Measurements from ENCODE around the gene ZBTB7C.

DNA sequence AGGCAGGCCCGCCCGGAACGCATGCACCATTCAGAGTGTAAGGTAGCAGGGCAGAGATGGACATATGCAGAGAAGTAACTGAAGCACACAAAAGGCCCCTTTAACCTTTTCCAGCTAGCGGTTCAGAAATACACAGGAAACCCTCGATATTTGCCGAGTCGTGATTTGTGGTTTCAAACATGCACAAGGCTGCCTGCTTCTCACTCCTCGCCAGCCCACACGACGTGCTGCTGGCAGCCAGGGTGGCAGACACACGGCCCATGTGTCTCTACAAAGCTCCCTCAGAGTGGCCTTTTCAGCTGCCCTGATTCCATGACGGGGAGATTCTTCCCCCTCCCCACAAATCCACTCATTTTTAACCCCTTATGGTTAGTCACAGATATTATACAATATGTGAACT lies 23.6 kb downstream of the ZBTB7C start:
- TF ChIP-seq POLR2A (IDR thresholded peaks at IDR 0.05) (no peak), POLR2AphosphoS5 (IDR thresholded peaks at IDR 0.05) (no peak)
- TF ChIP-seq, protein P1, sequence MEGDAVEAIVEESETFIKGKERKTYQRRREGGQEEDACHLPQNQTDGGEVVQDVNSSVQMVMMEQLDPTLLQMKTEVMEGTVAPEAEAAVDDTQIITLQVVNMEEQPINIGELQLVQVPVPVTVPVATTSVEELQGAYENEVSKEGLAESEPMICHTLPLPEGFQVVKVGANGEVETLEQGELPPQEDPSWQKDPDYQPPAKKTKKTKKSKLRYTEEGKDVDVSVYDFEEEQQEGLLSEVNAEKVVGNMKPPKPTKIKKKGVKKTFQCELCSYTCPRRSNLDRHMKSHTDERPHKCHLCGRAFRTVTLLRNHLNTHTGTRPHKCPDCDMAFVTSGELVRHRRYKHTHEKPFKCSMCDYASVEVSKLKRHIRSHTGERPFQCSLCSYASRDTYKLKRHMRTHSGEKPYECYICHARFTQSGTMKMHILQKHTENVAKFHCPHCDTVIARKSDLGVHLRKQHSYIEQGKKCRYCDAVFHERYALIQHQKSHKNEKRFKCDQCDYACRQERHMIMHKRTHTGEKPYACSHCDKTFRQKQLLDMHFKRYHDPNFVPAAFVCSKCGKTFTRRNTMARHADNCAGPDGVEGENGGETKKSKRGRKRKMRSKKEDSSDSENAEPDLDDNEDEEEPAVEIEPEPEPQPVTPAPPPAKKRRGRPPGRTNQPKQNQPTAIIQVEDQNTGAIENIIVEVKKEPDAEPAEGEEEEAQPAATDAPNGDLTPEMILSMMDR (IDR thresholded peaks at IDR 0.05) = no peak
